HEK293T (cell line): ENCODE data around the gene RBP2.
A peak's percentile ranks its signal among the peaks of the same experiment; 100 is the strongest.

Experiments used
- CTCF ChIA-PET: fragments of 350-600 bp; formaldehyde crosslinking; extraction: SDS; loops from one replicate; lab custom pipeline; 2021; ENCODE audit warnings: antibody characterized with exemption, inconsistent platforms; lab: Yijun Ruan, JAX
- POLR2A ChIA-PET: fragments of 350-600 bp; formaldehyde crosslinking; extraction: SDS; loops from one replicate; lab custom pipeline; 2020; ENCODE audit warnings: antibody characterized with exemption, inconsistent platforms; lab: Yijun Ruan, JAX
- DNase-seq: peaks from one replicate; pipeline ENCODE4 v3.0.0; 2012; ENCODE audit warnings: mixed read lengths; ENCODE audit errors: extremely low spot score
- ARNT ChIP-seq: fragments of 450-650 bp; IDR thresholded peaks from 2 replicates; pipeline ENCODE4 v1.6.1; 2017; ENCODE audit warnings: mild to moderate bottlenecking
- BHLHE40 ChIP-seq: fragments of 450-650 bp; IDR thresholded peaks from 2 replicates; pipeline ENCODE4 v1.6.1; 2016; ENCODE audit warnings: mild to moderate bottlenecking, moderate library complexity, borderline replicate concordance
- CTBP1 ChIP-seq: fragments of 450-650 bp; IDR thresholded peaks from 2 replicates; pipeline ENCODE4 v1.6.1; 2016; ENCODE audit warnings: borderline replicate concordance
- ELF4 ChIP-seq: fragments of 450-650 bp; IDR thresholded peaks from 2 replicates; pipeline ENCODE4 v1.6.1; 2017; ENCODE audit warnings: antibody characterized with exemption
- FOXA1 ChIP-seq: fragments of 450-650 bp; IDR thresholded peaks from 2 replicates; pipeline ENCODE4 v1.6.1; 2016; ENCODE audit warnings: mild to moderate bottlenecking
- FOXK2 ChIP-seq: fragments of 450-650 bp; IDR thresholded peaks from 2 replicates; pipeline ENCODE4 v1.6.1; 2016; ENCODE audit warnings: mild to moderate bottlenecking
- FOXM1 ChIP-seq: fragments of 450-650 bp; IDR thresholded peaks from 2 replicates; pipeline ENCODE4 v1.6.1; 2017; ENCODE audit warnings: mild to moderate bottlenecking, borderline replicate concordance
- HDGF ChIP-seq: fragments of 450-650 bp; IDR thresholded peaks from 2 replicates; pipeline ENCODE4 v1.6.1; 2017; ENCODE audit warnings: antibody characterized with exemption, borderline replicate concordance
- L3MBTL2 ChIP-seq: fragments of 450-650 bp; conservative IDR thresholded peaks from 2 replicates; pipeline ENCODE4 v1.6.1; 2016; ENCODE audit warnings: mild to moderate bottlenecking
- LEF1 ChIP-seq: fragments of 450-650 bp; IDR thresholded peaks from 2 replicates; pipeline ENCODE4 v1.6.1; 2017; ENCODE audit warnings: mild to moderate bottlenecking, borderline replicate concordance
- NFRKB ChIP-seq: fragments of 450-650 bp; IDR thresholded peaks from 2 replicates; pipeline ENCODE4 v1.6.1; 2016; ENCODE audit warnings: mild to moderate bottlenecking, moderate library complexity
- PKNOX1 ChIP-seq: fragments of 450-650 bp; IDR thresholded peaks from 2 replicates; pipeline ENCODE4 v1.6.1; 2016
- SP1 ChIP-seq: fragments of 450-650 bp; IDR thresholded peaks from 2 replicates; pipeline ENCODE4 v1.6.1; 2017
- SUZ12 ChIP-seq: fragments of 450-650 bp; IDR thresholded peaks from 2 replicates; pipeline ENCODE4 v1.6.1; 2016; ENCODE audit warnings: mild to moderate bottlenecking
- TARDBP ChIP-seq: fragments of 450-650 bp; IDR thresholded peaks from 2 replicates; pipeline ENCODE4 v1.6.1; 2016
- ZNF384 ChIP-seq: fragments of 450-650 bp; IDR thresholded peaks from 2 replicates; pipeline ENCODE4 v1.6.1; 2016

Gene RBP2

GRCh38 chr3:139476348-139476747 is at the start of gene RBP2:
RBP2 (minus strand) TSS chr3:139476516; CDS start chr3:139476459, 57 bp downstream.
- peak; percentile 0 for DNase-seq
- CTCF ChIA-PET: no interaction called here
- TF ChIP-seq TARDBP: no peak
- no peak for TF ChIP-seq SP1
- POLR2A ChIA-PET: no interaction called here

- no peak for TF ChIP-seq FOXK2
- no peak for TF ChIP-seq TARDBP
- no peak for TF ChIP-seq FOXA1
- no peak for TF ChIP-seq ZNF384
- no peak for TF ChIP-seq FOXM1
- TF ChIP-seq PKNOX1: no peak
- no peak for TF ChIP-seq CTBP1
- no peak for TF ChIP-seq HDGF
- no peak for TF ChIP-seq BHLHE40
- TF ChIP-seq ARNT: no peak
- no peak for TF ChIP-seq ELF4
- TF ChIP-seq L3MBTL2: no peak
- TF ChIP-seq LEF1: no peak
- no peak for TF ChIP-seq SUZ12
- TF ChIP-seq NFRKB: no peak
- no peak for TF ChIP-seq SP1
- ChIA-PET POLR2A (no interaction called here), CTCF (no interaction called here)
- DNase-seq: no peak
These were observed 48.7 kb upstream of the RBP2 start for GRCh38 chr3:139524841-139525636.

GRCh38 chr3:139523718-139524117 is 47.4 kb upstream of the RBP2 start:
- TF ChIP-seq L3MBTL2: no peak
- no peak for TF ChIP-seq LEF1
- POLR2A ChIA-PET: no interaction called here
- no peak for DNase-seq
- CTCF ChIA-PET: no interaction called here

- ChIA-PET CTCF (no interaction called here), POLR2A (no interaction called here)
- no peak for DNase-seq
- no peak for TF ChIP-seq FOXK2
- no peak for TF ChIP-seq SUZ12
- TF ChIP-seq ELF4: no peak
- TF ChIP-seq FOXM1: no peak
- TF ChIP-seq PKNOX1: no peak
- no peak for TF ChIP-seq LEF1
These were observed 46.9 kb upstream of the RBP2 start for GRCh38 chr3:139523166-139523565.

GRCh38 chr3:139522421-139522820 is 46.1 kb upstream of the RBP2 start:
- TF ChIP-seq SP1 (no peak), FOXA1 (no peak), TARDBP (no peak), NFRKB (no peak), LEF1 (no peak), FOXM1 (no peak), FOXK2 (no peak)
- POLR2A ChIA-PET: no interaction called here
- CTCF ChIA-PET: no interaction called here
- no peak for DNase-seq

- POLR2A ChIA-PET: no interaction called here
- DNase-seq: no peak
- CTCF ChIA-PET: interaction anchor here (0.6 to 0.7 kb wide), 2 partner anchors 12 to 338 kb away, joined by 3 read pairs; no protein-coding TSS in a partner anchor
- TF ChIP-seq NFRKB: no peak
- no peak for TF ChIP-seq BHLHE40
- TF ChIP-seq L3MBTL2: no peak
- no peak for TF ChIP-seq PKNOX1
- TF ChIP-seq FOXM1: no peak
- no peak for TF ChIP-seq TARDBP
- no peak for TF ChIP-seq FOXK2
- TF ChIP-seq LEF1: no peak
- TF ChIP-seq ARNT: no peak
- no peak for TF ChIP-seq FOXA1
These were observed 45.5 kb upstream of the RBP2 start for GRCh38 chr3:139521816-139522215.

- ChIA-PET CTCF (interaction anchor here (0.6 kb wide), 1 partner anchor 32 kb away, joined by 4 read pairs; no protein-coding TSS in a partner anchor), POLR2A (no interaction called here)
- TF ChIP-seq HDGF (no peak), CTBP1 (no peak), FOXM1 (no peak), SP1 (no peak), TARDBP (no peak), FOXK2 (no peak), BHLHE40 (no peak), LEF1 (no peak), ARNT (no peak), ELF4 (no peak), FOXA1 (no peak)
- no peak for DNase-seq
These were observed 44.8 kb upstream of the RBP2 start for GRCh38 chr3:139521144-139521543.
